Esophagus (tissue), 2 donors: ENCODE data around the gene WASHC3. TPM values are rescaled to one million over a fixed set of nuclear protein-coding genes. Genes with fewer than 3 reads are reported as not detected.

Experiments used
- H3K27ac ChIP-seq, 2 donors: one replicate each; pipeline ENCODE4 v1.5.1; 2013; ENCODE audit warnings: low read depth in 2 of 2, mild to moderate bottlenecking in 2 of 2, inconsistent platforms in 1 of 2, low read length in 1 of 2, moderate library complexity in 1 of 2
- H3K27me3 ChIP-seq, 2 donors: one replicate each; pipeline ENCODE4 v1.6.1; 2013; ENCODE audit warnings: low read length in 2 of 2, control low read depth in 1 of 2, mild to moderate bottlenecking in 1 of 2; ENCODE audit not compliant: insufficient read depth in 2 of 2, control insufficient read depth in 1 of 2
- H3K36me3 ChIP-seq, 2 donors: one replicate each; pipeline ENCODE4 v1.6.1; 2013; ENCODE audit warnings: low read length in 1 of 2; ENCODE audit not compliant: control insufficient read depth in 2 of 2, insufficient read depth in 2 of 2
- H3K4me1 ChIP-seq, 2 donors: one replicate each; pipeline ENCODE4 v1.6.1; 2013; ENCODE audit warnings: low read length in 1 of 2; ENCODE audit not compliant: control insufficient read depth in 2 of 2, insufficient read depth in 2 of 2
- H3K4me3 ChIP-seq, 2 donors: one replicate each; pipeline ENCODE4 v1.5.1; 2013; ENCODE audit warnings: low read length in 2 of 2, mild to moderate bottlenecking in 2 of 2, low read depth in 1 of 2, moderate library complexity in 1 of 2
- H3K9me3 ChIP-seq, 2 donors: one replicate each; pipeline ENCODE4 v1.6.1; 2013; ENCODE audit warnings: mild to moderate bottlenecking in 2 of 2, low read depth in 1 of 2, low read length in 1 of 2, moderate library complexity in 1 of 2; ENCODE audit not compliant: control insufficient read depth in 2 of 2, insufficient read depth in 1 of 2
- WGBS, 2 donors: extraction: QIAGEN DNeasy Blood & Tissue Kit; methylation state at CpG; one replicate each; pipeline ENCODE4 v1.1.7; 2013; 5-methylcytosine and 5-hydroxymethylcytosine counted together
- polyA plus RNA-seq, 2 donors: library from polyadenylated mRNA; stranded (reverse); fragments of 200-250 nt; gene quantifications; one replicate each; pipeline ENCODE4 v1.2.3, GENCODE V29; 2013
- donor health status: healthy with polysubstance abuse.
- donor health status: Bipolar disorder and iron deficiency.

WASHC3 gene
- polyA plus RNA-seq, 2 donors, result 31.0 to 39.4 TPM

GRCh38 chr12:102052192-102053061, 9.4 kb downstream of the WASHC3 start:
- Histone ChIP-seq H3K27ac (no peak overlapping the region), H3K9me3 (no peaks in the 10 kb centered on the region), H3K4me3 (no peak overlapping the region), H3K36me3 (peaks cover 0 to 17% of the 10 kb centered on the region in 2 donors), H3K27me3 (no peaks in the 10 kb centered on the region), H3K4me1 (no peaks in the 10 kb centered on the region)
- WGBS, 2 donors, result 97% methylated on average over 4 of the region's 4 CpGs

- 79 to 90% methylated on average over 1 of the region's 1 CpG for WGBS, 2 donors
- H3K27me3 ChIP-seq, result no peaks in the 10 kb centered on the region
- H3K9me3 ChIP-seq, result no peaks in the 10 kb centered on the region
- H3K36me3 ChIP-seq, result peaks cover 0 to 17% of the 10 kb centered on the region in 2 donors
- H3K4me1 ChIP-seq, result no peaks in the 10 kb centered on the region
- no peak overlapping the region for H3K27ac ChIP-seq
- H3K4me3 ChIP-seq, result no peak overlapping the region
Observed at GRCh38 chr12:102051431-102051965, 10.3 kb downstream of the WASHC3 start.

GRCh38 chr12:102050660-102051430, 10.9 kb downstream of the WASHC3 start:
- Histone ChIP-seq H3K27me3 (no peaks in the 10 kb centered on the region), H3K9me3 (no peaks in the 10 kb centered on the region), H3K27ac (no peak overlapping the region), H3K4me1 (no peaks in the 10 kb centered on the region), H3K36me3 (peaks cover 0 to 17% of the 10 kb centered on the region in 2 donors), H3K4me3 (no peak overlapping the region)
- 43 to 61% methylated on average over 1 of the region's 1 CpG for WGBS, 2 donors

- no peaks in the 10 kb centered on the region for H3K27me3 ChIP-seq
- no peaks in the 10 kb centered on the region for H3K9me3 ChIP-seq
- no peak overlapping the region for H3K4me3 ChIP-seq
- no peak overlapping the region for H3K27ac ChIP-seq
- H3K4me1 ChIP-seq, result no peaks in the 10 kb centered on the region
- WGBS, 2 donors, result 70 to 86% methylated on average over 1 of the region's 1 CpG
- no peaks in the 10 kb centered on the region for H3K36me3 ChIP-seq
Observed at GRCh38 chr12:102043928-102044327, 17.9 kb downstream of the WASHC3 start.

GRCh38 chr12:102033991-102034745, 27.6 kb downstream of the WASHC3 start:
- Histone ChIP-seq H3K36me3 (peaks cover 2% of the 10 kb centered on the region in 2 donors), H3K4me1 (no peaks in the 10 kb centered on the region), H3K9me3 (no peaks in the 10 kb centered on the region), H3K27me3 (no peaks in the 10 kb centered on the region), H3K27ac (no peak overlapping the region), H3K4me3 (no peak overlapping the region)
- 56 to 63% methylated on average over 3 of the region's 3 CpGs for WGBS, 2 donors

- Histone ChIP-seq H3K9me3 (no peaks in the 10 kb centered on the region), H3K36me3 (peaks cover 0 to 2% of the 10 kb centered on the region in 2 donors), H3K27me3 (no peaks in the 10 kb centered on the region), H3K4me1 (no peaks in the 10 kb centered on the region), H3K4me3 (no peak overlapping the region), H3K27ac (no peak overlapping the region)
Observed at GRCh38 chr12:102031852-102032251, 29.9 kb downstream of the WASHC3 start.

- no peak overlapping the region for H3K4me3 ChIP-seq
- no peaks in the 10 kb centered on the region for H3K27me3 ChIP-seq
- no peaks in the 10 kb centered on the region for H3K4me1 ChIP-seq
- WGBS, 2 donors, result 68 to 72% methylated on average over 4 of the region's 4 CpGs
- no peaks in the 10 kb centered on the region for H3K9me3 ChIP-seq
- H3K36me3 ChIP-seq, result no peaks in the 10 kb centered on the region
- no peak overlapping the region for H3K27ac ChIP-seq
Observed at GRCh38 chr12:102029141-102029540, 32.6 kb downstream of the WASHC3 start.

GRCh38 chr12:102026728-102027127, 35.1 kb downstream of the WASHC3 start:
- Histone ChIP-seq H3K4me1 (no peaks in the 10 kb centered on the region), H3K27me3 (no peaks in the 10 kb centered on the region), H3K27ac (no peak overlapping the region), H3K4me3 (no peak overlapping the region), H3K36me3 (peaks cover 0 to 3% of the 10 kb centered on the region in 2 donors), H3K9me3 (no peaks in the 10 kb centered on the region)
- 48 to 59% methylated on average over 1 of the region's 1 CpG for WGBS, 2 donors

GRCh38 chr12:102024765-102025164, 37.0 kb downstream of the WASHC3 start:
- no peak overlapping the region for H3K4me3 ChIP-seq
- WGBS, 2 donors, result 40 to 45% methylated on average over 2 of the region's 2 CpGs
- H3K36me3 ChIP-seq, result peaks cover 0 to 3% of the 10 kb centered on the region in 2 donors
- H3K9me3 ChIP-seq, result no peaks in the 10 kb centered on the region
- no peak overlapping the region for H3K27ac ChIP-seq
- no peaks in the 10 kb centered on the region for H3K4me1 ChIP-seq
- H3K27me3 ChIP-seq, result no peaks in the 10 kb centered on the region
